Stimulated activated CD4-positive, alpha-beta T cell treated with anti-CD3 and anti-CD28 coated beads, TNF-alpha, amount 100 ng/mL, for 48 hours (primary cell): ENCODE data around the gene RBM19.

Experiments
- DNase-seq, 3 donors: peaks; one replicate each; pipeline ENCODE4 v3.0.0-alpha.2; 2020; ENCODE audit warnings: low read depth in 3 of 3

Gene RBM19

DNA sequence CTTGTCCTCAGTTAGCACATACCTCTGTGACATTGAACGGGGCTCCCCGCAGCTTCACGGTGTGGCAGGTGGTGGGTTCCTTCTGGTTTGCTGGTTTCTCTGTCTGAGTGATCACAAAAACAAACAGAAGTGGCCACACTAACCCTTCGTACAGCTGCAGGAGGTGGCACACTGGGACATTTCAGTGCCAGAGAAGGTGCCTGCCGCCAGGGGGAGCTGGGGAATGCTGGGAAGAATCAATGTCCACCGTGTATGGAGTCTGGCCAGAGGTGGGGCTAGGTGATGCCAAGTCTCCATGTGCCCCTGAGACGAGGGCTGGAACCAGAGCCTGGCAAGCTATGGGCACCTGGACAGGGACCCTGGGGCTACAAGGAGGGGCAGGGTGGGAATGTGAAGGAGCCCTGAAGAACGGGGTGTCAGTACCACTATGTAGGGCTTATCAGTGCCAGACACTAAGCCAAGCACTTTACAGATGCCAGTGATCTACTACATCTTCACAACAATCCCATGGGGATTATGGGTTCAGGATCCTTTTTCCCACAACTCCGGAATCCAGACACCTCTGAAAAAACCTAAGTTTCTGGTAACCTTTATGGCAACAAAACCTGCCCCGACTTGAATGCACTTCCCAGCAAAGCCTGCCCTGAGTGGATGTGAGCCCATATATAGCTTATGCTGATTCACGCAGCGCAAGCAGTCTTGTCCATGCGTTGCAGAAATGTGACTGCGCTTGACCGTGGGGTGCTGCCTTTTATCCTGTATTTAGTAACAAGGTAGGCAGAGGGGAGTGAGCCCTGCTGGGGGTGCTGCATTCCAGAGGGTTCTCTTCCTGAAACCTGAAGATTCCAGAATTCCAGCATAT lies 10.8 kb downstream of the RBM19 start:
- no peak for DNase-seq

DNA sequence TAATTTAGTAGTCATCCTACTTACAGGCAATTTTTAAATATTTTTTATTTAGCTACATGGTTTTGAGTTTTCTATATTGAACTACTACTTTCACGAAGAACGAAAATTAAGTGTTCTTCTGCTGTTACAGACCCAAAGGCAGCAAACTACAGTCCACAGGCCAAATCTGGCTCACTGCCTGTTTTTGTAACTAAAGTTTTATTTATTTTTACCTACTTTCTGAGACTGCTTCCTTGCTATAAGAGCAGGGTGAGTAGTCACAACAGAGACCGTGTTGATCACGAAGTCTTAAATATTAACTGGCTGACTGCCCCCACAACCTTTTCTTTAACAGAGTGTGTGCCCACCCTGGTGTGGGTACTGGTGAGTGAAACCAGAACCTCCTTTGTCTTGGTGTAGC lies 11.6 kb downstream of the RBM19 start:
- DNase-seq, result no peak

DNA sequence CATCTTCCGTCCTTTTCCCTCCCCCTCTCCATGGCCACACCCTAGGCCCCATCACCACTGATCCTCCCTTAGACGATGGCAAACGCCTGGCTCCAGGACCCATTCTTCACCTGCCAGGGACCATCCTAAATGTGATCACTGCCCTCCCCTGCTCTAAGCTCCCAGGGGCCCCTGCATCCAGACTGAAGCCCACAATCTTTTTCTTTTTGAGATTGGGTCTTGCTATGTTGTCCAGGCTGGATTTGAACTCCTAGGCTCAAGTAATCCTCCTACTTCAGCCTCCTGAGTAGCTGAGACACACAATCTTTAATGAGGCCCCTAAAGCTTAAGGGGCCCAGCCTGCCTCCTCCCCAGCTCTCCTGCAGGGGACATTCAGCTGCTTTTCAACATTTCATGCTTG lies 15.3 kb downstream of the RBM19 start:
- no peak for DNase-seq

DNA sequence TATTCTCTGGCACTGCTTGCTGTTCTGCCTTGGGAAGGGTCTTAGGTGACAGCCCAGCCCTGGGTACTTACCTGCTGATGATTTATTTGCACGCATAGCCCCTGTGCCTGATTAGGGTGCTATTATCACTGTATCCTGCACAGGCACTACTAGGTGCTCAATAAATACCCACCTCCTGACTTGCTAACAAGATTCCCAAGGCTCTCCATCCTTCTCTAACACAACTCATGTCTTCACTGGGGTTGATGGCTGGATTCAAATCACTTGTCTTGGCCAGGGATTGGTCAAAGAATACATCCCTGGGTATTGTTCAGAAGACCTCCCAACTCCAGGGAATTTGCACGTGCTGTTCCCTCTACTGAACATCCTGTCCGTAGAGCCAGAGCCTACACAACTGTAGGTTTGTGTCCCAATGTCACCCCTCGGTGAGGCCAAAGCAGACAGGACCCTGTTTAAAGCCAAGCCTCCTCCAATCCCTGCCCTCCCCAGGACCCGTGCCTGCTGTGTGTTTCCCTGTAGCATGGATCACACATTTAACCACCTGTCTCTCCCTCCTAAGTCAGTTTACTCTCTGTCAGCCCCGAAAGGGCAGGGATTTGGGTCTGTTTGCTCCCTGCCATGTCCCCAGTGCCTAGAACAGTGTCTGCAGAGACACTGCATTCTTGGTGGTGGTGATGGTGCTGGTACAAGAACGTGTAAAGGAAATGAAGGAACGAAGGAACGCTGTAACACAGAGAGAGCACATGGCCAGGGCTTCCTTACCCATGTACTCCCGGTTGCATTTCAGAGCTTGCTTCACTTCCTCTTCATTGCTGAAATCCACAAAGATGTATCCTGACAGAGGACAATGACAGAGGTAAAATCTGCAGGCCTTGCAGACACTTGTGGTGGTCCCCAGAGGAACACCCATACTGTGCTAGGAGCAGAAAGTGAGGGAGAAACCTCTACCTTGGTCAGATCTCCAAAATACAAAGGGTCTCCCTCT lies 16.5 kb downstream of the RBM19 start:
- no peak for DNase-seq

DNA sequence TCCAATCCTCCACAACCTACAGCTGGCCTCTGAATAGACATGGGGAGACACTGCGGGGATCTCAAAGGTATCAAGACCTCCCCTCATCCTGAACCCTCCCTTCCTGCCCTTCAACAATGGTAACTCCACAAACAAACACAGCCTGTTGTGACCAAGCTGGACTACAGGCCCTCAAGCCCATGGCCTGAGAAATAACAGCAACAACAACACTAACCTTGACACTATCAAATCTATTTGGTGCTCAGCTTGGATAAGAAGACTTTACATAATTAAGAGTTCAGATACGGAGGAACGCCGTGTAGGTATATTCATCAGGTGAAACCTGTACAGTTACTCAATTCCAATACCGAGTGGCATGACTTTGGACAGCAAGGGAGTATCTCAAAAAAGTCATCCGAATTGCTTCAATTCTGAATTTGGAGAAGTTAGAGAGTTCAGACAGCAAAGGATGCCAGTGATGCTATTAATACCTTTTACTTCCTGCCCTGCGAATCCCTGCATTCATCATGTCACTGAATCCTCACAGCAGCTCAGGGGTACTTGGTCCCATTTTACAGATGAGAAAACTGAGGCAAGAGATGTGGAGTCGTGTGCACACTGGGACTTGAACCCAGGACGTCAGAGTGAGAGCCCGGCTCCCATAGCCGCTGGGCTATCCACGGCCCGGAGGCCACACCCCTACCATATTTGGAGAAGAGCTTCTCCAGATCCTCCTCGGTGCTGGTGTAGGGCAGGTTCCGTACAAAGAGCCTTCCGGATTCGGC lies 17.8 kb downstream of the RBM19 start:
- DNase-seq, result no peak

DNA sequence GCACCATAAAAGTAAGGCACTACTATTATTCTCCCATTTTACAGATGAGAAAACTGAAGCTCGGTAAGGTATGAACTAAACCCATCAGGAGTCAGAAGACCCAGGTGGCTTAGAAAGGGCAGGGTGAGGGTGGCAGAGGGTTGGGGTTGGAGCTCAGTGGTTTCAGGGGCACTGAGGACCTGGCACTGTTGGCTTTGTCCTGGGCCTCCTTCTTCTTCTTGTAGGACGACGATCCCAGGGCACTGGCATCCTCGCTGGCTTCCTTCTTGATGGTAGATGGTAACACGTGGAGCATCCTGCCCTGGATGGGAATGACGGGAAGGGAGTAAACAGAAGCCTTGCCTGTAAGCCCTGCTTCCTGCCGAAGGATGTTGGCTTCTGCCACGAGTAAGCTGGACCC lies 19.9 kb downstream of the RBM19 start:
- DNase-seq, result no peak

DNA sequence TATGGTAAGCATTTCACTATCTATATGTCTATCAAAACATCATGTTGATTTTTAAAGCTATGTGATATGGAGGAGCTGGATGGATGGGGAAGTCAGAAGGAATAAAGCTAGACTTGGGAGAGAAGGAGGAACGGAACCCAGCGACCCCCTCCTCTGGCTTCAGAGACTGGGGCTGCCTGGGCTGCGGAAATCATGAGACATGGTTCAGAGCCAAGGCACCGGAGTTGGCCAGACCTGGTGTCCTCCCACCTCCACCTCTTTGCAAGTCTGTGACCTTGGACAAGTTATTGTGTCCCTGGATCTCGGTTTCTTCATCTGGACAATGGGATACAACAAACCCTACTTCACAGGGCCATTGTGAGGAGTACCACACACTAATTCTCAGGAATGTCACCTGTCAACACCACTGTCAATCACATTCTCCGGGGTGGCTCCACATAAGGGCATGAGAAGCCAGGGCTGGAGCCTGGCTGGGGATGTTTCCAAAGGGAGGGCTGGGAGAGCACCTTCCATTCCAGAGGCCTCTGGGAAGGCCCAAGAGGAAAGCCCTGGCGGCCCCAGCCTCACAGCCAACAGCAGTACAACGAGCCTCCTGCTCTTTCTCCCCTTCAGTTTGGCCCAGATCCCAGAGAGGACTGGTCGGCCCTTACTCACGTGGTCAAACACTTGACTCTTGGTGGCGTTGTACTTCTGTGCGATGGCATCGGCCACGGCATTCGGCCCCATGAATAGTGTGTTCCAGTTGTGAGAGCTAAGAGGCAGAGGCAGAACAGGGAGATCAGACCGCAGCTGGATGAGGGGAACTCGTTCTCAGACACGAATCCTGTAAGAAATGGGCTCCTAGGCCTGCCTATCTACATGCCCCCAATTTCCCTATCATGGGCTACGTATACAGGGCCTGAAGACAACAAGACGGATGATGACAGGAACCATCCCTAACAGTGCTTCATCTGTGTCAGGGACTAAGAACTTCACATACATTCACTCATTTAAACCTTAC lies 20.7 kb downstream of the RBM19 start:
- no peak for DNase-seq

DNA sequence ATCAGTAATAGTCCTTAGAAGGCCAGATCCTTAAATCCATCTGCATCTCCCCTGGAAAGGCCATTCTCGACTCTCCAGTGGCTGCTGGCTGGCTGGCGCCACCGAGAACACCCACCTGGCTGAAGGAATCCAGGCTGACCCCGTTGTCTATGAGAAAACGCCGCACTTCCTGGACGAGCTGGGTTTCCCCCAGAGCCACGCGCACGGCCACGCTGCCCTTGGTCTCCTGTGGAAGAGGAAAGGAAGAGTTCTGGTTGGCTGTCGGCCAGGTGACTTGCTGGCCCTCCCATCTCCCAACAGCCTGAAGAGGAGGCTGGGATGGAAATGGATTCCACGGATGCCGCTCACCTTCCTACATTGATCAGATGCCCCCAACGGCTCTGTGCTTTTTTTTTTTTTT lies 23.9 kb downstream of the RBM19 start:
- DNase-seq, result no peak

DNA sequence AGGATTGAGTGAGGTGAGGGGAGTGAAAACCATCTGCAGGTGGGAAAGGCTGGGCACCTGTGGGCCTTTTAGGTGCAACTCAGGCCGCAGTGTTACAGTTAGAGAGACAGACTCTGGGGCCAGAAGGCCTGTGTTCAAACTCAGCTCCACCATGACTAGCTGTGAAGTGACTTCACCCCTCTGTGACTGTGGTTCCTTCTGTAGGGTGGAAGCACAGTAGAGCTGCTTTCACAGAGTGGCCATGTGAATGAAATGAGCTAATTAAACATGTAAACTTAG lies 25.0 kb downstream of the RBM19 start:
- no peak for DNase-seq

DNA sequence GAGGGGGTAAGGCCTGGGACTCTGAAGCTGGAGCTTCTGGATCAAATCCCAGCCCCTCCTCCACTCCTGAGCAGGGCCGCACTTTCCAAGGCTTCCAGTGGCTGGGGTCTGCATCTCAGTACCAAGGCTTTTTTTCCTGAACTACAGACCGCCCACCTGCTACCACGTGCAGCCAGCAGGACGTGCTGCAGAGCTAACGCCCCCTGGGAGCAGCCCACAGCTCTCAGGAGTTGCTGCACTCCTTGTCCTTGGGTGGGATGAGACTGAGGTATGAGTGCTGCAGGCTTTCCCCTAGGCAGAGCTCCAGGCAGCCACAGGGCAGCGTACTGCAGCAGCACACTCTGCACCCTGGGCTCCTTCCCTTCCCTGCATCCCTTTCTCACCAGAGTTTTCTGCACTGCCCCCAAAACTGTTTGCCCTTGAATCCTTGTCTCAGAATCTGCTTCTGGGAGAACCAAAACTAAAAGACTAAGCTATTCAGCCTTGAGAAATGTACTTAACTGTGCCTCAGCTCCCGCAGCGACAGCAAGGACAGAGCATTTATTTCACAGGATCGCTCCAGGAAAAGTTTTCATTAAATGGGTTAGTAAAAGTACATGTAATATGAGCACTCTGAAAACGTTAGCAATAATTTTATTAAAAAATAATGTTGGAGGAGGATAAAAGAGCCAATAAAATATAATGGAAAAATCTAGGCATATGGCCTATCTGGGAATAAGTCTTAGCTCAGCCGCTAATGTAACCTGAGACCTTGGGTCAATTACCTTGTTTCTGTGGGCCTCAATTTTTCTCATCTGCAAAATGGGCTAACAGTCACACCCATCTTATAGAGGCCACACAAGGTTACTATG lies 25.5 kb downstream of the RBM19 start:
- no peak for DNase-seq

DNA sequence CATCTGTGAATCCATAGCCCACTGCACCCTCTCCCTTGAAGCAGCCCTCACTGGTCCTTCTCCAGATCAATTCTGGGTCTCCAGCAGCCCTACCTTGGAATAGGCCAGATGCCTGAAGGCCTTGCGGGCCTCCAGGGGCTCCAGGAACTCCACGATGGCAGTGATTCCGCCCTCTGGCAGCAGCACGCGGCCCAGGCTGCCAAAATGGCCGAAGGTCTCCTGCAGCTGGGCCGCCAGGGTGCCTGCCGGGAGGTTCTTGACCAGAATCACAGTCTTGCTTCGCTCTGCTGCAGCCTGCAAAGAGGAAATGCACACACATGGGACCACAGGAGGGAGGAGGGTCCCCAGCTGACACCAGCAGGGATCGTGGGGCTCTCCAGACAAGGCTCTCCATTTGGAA lies 26.3 kb downstream of the RBM19 start:
- no peak for DNase-seq

DNA sequence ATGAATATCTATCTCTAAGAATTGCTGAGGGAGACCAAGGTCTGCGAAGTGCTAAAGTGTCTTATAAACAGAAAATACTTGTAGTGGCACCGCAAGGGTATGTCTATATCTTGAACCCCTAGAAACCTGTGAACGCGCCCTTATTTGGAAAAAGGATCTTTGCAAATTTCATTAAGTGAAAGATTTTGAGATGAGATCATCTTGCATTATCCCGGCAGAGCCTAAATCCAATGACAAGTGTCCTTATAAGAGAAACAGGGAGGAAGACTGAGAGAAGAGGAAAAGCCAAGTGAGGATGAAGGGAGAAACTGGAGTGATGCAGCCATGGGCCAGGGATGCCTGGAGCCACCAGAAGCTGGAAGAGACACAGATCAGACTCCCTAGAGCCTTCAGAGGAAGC lies 27.7 kb downstream of the RBM19 start:
- no peak for DNase-seq

DNA sequence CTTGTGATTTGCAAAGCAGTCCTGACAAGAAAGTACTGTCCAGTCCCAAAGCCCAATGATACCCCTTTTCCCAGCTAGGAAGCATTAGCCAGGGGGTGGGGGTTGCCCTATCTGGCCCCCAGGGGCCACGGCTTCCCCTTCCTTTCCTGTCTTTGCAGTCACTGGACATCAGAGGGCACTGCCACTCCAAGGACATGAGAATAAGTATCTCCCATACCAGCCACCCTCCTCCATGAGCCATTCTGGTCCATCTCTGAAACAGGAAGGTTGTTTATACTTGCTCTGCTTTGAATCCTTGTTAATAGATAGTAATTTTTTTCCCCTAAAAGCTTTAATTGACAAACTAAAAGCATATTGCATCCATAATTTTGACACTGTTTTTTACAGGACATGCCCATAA lies 29.7 kb downstream of the RBM19 start:
- no peak for DNase-seq

DNA sequence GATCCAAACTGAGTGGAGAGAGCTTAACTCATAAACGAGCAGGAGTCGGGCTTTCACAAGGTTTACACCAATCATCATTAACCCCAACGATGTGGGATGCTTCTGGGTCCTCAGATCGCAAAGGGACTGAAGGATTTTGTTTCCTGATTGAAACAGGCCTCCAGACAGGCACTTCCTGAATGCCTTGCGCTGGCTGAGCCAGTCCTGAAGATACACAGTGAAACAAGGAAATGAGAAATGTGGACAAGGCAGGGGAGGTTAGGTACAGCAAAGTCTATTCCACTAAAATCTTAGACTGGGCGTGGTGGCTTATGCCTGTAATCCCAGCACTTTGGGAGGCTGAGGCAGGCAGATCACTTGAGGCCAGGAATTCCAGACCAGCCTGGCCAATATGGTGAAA lies 30.7 kb downstream of the RBM19 start:
- DNase-seq, result no peak

DNA sequence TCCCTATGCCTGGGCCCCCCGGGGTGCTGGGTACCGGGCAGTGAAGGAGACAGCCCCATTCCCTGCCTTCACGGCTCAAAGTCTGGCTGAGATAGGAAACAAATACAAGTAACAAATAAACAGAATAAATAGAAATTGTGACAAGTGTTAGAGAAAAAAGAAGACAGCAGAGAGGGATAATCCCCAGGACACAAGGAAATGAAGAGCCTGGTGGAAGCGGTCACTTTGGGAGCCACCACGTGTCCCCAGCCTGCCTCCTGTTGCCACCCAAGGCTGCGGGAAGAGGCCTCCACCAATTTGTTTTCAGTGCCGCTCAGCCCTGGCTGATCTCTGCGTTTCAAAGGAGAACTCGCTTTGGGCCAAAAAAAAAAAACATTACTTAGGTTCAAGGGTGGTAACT lies 31.2 kb downstream of the RBM19 start:
- DNase-seq, result no peak

DNA sequence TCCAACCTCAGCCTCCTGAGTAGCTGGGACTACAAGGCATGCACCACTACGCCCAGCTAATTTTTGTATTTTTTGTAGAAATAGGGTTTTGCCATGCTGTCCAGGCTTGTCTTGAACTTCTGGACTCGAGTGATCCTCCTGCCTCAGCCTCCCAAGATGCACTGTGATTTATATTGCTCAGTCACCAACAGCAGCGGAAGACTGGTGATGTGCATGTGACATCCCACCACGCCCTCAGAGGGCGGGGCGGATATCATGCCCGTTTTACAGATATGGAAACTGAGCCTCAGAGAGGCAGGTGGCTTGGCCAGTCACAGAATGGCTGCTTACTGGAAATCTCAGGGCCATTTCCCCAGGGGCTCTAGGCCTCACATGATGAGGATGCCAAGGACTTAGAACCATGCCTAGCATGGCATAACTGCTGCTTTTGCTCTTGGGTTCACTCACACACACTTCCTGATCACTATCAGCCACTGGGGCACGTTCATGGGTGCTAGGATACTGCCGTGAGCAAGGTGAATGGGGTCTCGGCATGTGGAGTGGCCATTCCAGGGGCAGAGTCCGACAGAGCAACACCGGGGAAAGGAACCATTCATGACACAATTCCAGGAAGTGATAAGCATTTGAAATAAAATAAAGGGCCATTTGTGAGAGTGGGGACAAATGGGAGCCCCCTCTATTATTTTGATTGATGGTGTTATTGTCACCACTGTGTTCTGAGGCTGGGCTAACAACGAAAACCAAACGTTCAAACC lies 31.9 kb downstream of the RBM19 start:
- no peak for DNase-seq

DNA sequence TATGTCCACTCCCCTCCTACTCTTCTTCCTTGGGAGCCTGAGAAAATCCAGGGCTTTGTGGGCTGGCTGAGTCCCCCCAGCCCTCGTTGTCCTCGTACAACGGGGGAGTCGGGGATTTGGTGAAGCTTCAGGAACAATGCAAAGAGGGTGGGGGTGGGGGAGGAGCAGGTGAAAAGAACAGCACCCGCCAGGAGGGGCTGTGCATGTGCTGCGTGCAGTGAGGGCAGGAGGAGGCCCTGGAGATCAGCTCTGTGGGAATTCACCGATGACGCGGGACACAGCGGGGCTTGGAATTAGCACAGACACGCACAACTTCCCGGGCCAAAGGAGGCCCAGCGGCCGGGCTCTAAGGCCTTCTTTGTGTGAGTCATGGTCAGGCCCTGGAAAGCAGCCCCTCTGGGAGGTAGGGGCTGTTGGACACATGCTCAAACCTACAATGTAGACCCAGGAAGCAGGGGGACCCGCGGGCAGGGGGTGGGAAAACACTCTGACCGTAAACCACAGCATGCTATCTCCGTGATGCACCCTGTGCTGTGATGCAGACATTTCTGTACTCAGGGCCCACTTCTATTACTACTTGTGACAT lies 32.8 kb downstream of the RBM19 start:
- no peak for DNase-seq

DNA sequence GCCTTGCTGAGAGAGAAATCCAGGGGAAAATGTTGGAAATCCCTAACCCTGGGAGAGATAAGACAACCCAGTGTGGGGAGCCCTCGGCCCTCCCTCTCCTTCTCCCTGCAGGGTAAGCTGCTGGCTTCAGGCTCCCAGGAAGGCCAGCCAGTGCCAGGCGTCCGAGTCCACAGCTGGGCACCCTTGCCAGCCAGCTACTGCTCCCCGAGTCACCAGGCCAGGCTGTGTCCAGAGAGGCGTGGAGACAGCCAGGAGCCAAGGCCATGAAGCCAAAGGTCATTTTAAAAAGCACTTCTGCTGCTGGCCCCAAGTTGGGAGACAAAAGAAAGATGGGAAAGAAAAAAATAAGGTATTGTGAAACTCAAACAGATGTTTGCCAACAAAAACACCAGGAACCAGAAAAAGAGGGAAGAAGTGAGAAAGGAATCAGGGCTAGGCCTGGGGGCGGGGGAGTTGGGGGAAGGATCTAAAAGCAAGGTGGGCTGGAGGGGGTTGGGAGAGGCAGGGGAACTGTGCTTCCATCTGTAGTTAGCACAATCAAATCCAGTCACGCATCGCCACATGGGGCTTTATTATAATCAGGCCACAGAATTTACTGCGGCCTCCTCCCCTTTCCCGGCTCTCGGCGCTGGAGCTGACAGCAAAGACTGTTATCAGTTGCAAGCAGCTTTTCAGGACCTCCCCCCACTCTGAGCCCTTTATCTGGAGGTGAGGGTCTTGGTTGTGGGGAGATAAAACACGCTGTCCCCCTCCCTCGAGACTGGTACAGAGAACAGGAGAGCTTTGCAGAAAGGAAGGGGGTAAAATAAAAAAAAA lies 33.5 kb downstream of the RBM19 start:
- no peak for DNase-seq
